Stomach smooth muscle (tissue), 2 donors: ENCODE measurements around the gene ENGASE.

Source experiments
- H3K27ac ChIP-seq: one replicate; pipeline ENCODE4 v1.7.0; 2013; ENCODE audit warnings: mild to moderate bottlenecking, low read length, inconsistent platforms
- H3K27me3 ChIP-seq, 2 donors: one replicate each; pipeline ENCODE4 v1.7.0; 2013; ENCODE audit warnings: low read length in 2 of 2; ENCODE audit not compliant: insufficient read depth in 2 of 2, control insufficient read depth in 1 of 2
- H3K36me3 ChIP-seq, 2 donors: one replicate each; pipeline ENCODE4 v1.7.0; 2013; ENCODE audit warnings: low read length in 2 of 2; ENCODE audit not compliant: control insufficient read depth in 2 of 2, insufficient read depth in 2 of 2
- H3K4me1 ChIP-seq: one replicate; pipeline ENCODE4 v1.7.0; 2013; ENCODE audit warnings: low read length; ENCODE audit not compliant: control insufficient read depth, insufficient read depth
- H3K4me3 ChIP-seq, 2 donors: one replicate each; pipeline ENCODE4 v1.7.0; 2013; ENCODE audit warnings: low read length in 2 of 2
- H3K9ac ChIP-seq, 2 donors: one replicate each; pipeline ENCODE4 v1.7.0; 2013; ENCODE audit warnings: low read length in 2 of 2, mild to moderate bottlenecking in 1 of 2
- H3K9me3 ChIP-seq, 2 donors: one replicate each; pipeline ENCODE4 v1.7.0; 2013; ENCODE audit warnings: low read length in 2 of 2; ENCODE audit not compliant: control insufficient read depth in 2 of 2
- donor health status: healthy.
- donor health status: Pancreatic carcinoma.

ENGASE gene

DNA sequence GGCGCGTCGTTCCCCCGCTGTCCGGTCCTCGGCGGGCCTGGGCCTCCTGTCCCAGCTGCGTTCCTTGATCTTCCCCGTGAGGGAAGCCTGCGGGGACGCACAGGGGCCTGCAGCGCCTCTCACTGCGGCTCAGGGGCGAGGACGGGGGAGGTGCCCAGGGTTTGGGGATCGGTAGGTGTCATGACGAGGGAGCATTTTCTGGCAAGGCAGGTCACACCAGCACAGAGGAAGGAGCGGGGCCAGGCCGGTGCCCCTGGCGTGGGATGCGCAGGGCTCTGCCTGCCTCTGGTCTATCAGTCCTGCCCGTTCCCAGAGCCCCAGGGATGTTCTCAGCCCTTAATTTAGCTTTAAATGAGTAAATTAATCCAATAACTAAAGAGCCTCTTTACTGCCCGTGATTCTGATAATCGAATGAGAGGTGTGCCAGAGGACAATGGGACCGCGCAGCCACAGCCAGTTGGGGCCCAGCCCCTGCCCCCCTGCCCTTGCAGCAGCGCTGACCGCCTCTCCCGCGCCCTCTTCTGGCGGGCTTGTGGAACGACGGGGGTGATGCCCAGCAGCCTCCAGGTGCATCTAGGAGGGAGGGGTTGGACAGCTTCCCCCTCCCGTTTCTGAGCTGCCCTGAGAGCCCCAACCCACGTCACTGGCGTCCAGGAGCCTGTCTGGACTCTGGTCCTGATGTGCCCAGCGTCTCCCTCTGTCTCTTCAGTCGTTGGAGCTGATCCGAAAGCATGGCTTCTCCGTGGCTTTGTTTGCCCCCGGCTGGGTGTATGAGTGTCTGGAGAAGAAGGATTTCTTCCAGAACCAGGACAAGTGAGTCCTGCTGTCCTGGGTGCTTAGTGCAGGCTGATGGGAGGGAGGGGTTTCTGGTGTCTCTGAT, 7.9 kb downstream of the ENGASE start:
- Histone ChIP-seq H3K36me3 (peaks cover 29 to 35% of the 10 kb centered on the region in 2 donors), H3K9me3 (no peaks in the 10 kb centered on the region), H3K27me3 (no peaks in the 10 kb centered on the region), H3K4me1 (no peaks in the 10 kb centered on the region), H3K9ac (no peak overlapping the region), H3K4me3 (no peak overlapping the region), H3K27ac (no peak overlapping the region)

DNA sequence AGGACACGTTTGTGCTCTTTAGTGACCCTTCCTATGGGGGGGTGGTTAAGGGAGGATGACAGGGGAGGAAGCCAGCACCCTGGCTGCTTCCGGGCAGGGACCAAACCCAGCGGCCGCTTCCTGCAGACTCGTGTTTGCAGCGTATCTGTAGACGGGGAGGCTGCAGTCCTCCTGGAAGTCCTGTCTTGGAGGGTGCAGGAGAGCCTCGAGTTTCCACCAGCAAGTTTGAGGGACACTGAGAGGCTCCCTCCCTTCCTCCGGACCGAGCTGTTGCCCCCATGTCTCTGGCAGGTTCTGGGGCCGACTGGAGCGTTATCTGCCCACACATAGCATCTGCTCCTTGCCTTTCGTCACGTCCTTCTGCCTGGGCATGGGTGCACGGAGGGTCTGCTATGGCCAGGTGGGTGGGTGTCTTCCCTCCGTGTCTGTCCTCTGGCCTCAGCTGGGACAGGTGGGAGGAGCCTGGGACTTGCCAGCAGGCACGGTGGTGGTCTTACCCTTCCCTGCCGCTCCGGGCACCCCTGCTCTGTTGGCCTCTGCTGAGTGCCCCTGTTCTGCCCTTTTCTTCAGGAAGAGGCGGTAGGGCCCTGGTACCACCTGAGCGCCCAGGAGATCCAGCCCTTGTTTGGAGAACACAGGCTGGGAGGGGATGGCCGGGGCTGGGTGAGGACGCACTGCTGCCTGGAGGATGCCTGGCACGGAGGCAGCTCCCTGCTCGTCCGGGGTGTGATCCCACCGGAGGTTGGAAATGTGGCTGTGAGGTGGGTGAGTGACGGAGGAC, 8.8 kb downstream of the ENGASE start:
- Histone ChIP-seq H3K4me1 (no peaks in the 10 kb centered on the region), H3K9me3 (no peaks in the 10 kb centered on the region), H3K4me3 (no peak overlapping the region), H3K9ac (no peak overlapping the region), H3K27me3 (no peaks in the 10 kb centered on the region), H3K36me3 (peaks cover 27 to 34% of the 10 kb centered on the region in 2 donors), H3K27ac (no peak overlapping the region)

DNA sequence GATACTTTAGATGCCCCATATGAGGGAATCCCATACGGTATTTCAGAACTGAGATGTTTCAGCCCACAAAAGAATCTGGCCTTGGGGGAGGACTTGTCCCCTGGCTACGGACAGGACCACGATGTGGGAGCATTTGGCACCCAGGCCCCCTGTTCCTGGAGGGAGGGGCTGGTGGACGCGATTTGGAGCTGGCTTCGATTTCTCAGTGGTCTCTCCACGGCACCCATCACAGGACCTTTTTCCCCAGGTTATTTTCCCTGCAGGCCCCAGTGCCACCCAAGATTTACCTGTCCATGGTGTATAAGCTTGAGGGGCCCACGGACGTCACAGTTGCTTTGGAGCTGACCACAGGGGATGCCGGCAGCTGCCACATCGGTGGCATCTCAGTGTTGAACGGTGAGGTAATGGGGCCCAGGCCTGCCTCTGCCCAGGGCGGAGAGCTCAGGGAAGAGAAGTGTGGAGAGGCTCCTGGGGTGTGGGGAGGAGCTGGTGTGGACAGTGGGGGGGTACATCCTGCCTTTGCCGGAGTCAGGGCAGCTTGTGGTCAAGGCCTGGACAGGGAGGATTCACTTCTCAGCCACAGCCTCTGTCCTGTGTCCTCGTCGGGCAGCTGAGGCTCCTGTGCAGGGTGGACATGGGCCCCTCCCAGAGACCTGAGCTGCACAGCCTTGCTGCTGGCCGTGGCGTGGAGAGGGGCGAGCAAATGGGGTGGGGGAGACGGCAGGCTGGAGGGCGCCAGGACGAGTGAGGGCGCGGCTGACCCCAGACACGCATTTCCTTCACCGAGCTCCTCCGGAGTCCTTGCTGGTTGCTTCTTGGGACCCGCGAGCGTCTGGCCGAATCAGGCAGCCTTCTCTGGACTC, 9.9 kb downstream of the ENGASE start:
- Histone ChIP-seq H3K27ac (no peak overlapping the region), H3K9ac (no peak overlapping the region), H3K36me3 (peaks cover 19 to 27% of the 10 kb centered on the region in 2 donors), H3K4me1 (no peaks in the 10 kb centered on the region), H3K4me3 (no peak overlapping the region), H3K27me3 (no peaks in the 10 kb centered on the region), H3K9me3 (no peaks in the 10 kb centered on the region)

DNA sequence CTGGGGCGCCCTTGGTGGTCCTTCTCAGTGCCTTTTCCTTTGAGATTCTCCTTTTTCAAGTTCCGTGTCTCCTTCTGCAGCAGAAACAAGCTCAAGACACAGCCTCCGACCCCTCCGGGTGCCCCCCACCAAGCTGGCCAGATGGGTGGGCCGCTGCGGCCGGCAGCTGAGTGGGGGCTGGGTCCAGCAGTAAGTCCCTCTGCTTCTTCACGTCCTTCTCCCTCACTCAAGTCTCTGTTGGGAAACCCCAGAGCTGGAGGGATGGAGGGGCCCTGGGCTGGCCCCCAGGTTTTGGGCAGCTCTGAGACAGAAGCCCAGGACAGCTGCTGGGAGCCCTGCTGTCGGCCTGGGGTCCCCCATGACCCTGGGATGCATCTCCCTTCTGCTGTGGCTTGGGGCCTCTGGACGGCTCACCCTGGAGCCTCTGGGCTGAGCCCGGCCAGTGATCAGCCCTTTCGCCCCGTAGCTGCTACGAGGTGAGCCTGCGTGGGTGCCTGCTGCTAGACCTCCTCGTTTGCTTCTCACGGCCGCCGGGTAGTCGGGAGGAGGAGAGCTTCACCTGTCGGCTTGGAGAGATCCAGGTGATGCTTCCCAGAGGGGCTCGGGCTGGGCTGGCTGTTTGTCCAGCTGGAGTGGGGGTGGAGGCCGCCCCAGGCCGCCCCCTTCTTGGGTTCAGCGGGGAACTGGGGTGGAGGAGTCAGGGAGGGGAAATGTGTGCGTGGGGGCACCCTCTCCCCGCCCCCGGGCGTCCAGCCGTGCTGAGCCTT, 10.7 kb downstream of the ENGASE start:
- Histone ChIP-seq H3K9ac (no peak overlapping the region), H3K9me3 (no peaks in the 10 kb centered on the region), H3K36me3 (peaks cover 13 to 21% of the 10 kb centered on the region in 2 donors), H3K27ac (no peak overlapping the region), H3K4me1 (peaks cover 2% of the 10 kb centered on the region), H3K4me3 (no peak overlapping the region), H3K27me3 (no peaks in the 10 kb centered on the region)

DNA sequence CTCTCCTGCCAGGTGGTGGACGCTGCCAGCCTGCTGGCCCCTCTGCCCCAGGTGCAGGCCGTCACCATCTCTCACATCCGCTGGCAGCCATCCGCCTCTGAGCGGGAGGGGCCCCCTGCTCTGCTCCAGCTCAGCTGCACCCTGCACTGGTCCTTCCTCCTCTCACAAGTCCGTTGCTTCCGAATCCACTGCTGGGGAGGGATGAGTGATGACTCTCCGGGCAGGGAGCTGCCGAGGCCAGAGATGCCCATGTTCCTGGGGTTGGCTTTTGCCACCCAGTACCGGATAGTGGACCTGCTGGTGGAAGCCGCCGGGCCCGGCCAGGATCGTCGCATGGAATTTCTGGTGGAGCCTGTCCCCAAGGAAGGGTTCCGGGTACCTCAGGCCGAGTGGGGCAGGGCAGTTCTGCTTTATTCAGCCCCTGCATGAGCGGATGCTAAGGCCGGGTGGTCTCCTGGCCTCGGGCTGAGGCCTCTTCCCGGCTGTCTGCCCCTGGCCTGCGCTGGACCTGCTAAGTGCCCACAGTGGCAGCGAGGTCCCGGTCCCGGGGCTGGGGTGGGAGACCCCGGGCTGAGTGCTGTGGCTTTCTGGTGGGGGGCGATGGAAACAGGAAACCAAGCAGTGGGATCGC, 11.4 kb downstream of the ENGASE start:
- Histone ChIP-seq H3K4me3 (no peak overlapping the region), H3K27ac (no peak overlapping the region), H3K4me1 (peaks cover 8% of the 10 kb centered on the region), H3K9ac (no peak overlapping the region), H3K9me3 (no peaks in the 10 kb centered on the region), H3K36me3 (peaks cover 8 to 15% of the 10 kb centered on the region in 2 donors), H3K27me3 (peaks cover 2 to 5% of the 10 kb centered on the region in 2 donors)

DNA sequence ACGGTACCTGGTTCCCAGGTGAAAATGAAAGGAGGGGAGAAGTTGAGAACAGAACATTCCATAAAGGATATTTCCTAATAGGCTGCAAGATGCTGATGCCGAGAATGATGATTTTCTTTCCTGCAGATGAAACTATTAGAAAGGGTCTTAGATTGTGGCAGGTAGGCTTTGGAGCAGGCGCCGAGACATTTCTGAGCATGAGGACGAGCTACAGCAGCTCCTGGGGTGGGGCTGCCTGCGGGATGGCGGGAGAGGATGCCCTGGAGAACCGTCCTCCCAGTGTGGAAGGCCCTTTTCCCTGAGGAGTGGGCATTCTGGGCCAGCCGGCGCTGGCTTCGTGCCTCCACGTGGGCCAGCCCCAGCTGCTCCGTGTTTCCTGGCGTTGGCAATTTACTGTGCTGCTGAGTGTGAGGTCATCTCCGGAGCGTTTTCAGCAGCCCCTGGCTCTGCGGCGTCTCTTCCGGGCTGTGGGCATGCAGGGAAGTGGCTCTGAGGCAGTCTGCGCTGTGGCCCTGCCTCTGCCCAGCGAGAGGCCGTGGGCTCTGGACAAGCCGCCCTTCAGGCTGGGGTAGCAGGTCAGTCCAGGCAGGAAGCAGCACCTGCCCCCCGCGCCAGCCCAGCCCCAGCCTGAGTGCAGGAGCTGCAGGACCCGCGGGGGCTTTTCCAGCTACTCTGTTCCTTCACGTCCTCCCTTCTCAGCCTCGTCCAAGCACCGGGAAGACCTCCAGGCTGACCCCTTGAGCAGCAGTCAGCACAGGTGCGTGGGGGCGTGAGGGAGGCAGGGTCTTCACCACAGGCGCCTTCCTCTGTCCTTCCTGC, 12.2 kb downstream of the ENGASE start:
- no peaks in the 10 kb centered on the region for H3K9me3 ChIP-seq
- no peak overlapping the region for H3K27ac ChIP-seq
- H3K9ac ChIP-seq = no peak overlapping the region
- peaks cover 8% of the 10 kb centered on the region for H3K4me1 ChIP-seq
- H3K27me3 ChIP-seq = peaks cover 6 to 8% of the 10 kb centered on the region in 2 donors
- H3K36me3 ChIP-seq = peaks cover 8 to 15% of the 10 kb centered on the region in 2 donors
- no peak overlapping the region for H3K4me3 ChIP-seq

DNA sequence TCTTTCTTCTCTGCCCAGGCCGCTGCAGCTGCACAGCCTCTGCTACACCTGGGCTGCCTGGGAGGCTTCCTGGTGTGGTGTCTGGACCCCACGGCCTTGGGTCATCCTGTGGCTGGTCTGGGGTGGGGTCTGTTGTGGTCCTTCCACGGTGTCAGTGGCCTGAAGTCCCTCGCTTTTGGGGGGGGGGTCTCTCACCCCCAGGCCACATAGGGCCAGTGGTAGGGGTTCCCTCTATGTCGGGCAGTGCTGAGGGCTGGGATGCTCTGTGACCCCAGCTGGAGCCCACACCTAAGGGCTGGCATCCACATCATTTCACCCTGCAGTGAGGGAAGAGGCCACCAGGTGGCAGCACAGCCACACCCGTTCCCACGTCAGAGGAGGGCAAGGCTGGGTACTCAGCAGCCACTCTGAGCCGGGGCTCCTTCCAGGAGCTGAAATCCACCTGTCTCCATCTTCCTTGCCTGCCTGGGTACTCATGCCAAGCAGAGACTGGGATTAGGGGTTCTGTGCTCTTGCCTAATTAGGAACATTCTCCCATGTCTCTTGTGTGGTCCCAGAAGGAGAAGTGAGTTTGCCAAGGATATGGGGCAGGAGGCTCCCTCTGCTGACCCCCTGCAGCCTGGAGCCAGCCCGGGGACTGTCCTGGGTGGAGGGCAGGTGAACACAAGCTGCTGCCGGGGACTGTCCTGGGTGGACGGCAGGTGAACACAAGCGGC, 13.0 kb downstream of the ENGASE start:
- H3K9ac ChIP-seq = no peak overlapping the region
- H3K27ac ChIP-seq = no peak overlapping the region
- H3K27me3 ChIP-seq = peaks cover 10 to 11% of the 10 kb centered on the region in 2 donors
- H3K4me3 ChIP-seq = no peak overlapping the region
- H3K36me3 ChIP-seq = peaks cover 7 to 15% of the 10 kb centered on the region in 2 donors
- H3K4me1 ChIP-seq = peaks cover 8% of the 10 kb centered on the region
- H3K9me3 ChIP-seq = no peaks in the 10 kb centered on the region

DNA sequence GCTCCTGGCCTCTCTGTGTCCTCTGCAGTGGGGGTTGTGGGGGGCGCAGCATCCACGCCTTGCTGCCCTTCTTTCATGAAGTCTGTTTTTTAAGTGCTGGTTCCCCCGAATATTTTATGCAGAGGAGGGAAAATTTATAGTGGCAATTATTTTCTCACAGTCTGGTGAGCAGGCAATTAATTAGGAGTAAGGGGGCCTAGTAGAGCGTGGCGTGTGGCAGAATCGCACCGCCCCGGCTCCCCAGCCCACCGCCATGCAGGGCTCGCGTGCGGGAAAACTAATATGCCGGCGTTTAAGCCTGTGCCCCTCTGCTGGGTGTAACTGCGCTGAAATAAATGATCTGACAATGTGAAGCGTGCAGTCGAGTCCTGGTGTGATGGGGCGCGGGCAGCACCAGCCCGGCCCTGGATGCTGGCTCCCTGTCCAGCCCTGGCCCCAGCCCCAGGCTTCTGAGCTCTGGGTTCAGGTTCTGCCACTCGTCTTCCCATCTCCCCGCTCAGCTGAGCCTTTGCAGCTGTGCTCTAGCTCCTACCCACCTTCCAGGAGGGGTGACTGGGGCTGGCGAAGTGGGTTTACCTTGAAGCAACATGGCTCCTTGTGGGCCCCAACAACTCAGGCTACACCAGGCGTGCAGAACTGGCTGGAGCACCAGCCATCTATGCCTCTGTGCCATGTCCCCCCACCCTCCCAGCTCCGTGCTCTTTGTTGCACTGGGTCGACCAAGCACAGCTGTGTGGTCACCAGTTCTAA, 13.8 kb downstream of the ENGASE start:
- Histone ChIP-seq H3K4me1 (peaks cover 8% of the 10 kb centered on the region), H3K27me3 (peaks cover 11 to 13% of the 10 kb centered on the region in 2 donors), H3K36me3 (peaks cover 3 to 11% of the 10 kb centered on the region in 2 donors), H3K27ac (no peak overlapping the region), H3K4me3 (no peak overlapping the region), H3K9me3 (no peaks in the 10 kb centered on the region), H3K9ac (no peak overlapping the region)
